ENCODE data around the gene NACC2.

Gene NACC2

DNA sequence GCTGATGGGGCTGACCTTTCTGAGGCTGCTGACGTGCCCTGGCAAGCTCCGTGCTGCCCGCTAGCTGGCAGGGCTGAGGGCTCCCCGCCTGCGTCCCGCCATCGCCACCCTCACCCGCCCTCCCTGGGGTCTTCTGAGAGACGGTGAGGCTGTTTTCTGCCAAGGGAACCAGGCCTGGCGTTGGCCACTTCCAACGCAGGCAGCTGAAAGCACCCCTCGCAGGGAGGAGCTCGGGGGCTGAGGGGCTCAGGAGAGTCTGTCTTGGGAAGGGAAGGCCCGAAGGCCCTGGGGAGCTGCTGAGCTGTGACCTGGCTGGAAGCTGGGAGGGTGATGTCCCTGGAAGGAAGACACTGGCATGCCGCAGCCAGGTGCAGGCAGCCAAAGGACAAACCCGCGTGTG, 33.3 kb upstream of the NACC2 start:
- DNase-seq, result no peak

DNA sequence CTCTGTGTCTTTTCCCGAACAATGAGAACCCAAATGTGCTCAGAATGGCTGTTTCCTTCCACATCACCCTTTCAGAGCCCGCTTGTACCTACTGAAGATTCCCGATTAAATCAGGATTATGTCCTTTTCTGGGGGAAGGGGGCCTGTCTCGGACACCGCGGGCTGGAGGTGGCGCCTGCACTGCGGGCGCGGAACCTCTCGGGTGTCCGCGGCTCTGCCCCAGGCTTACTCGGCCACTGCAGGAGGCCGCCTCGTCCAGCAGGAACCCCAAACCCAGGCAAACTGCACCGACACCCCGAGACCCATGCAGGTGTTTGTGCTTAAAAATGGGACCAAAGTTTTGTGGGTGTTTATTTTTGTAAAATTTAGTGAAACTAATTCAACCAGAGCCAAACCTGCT, 32.2 kb upstream of the NACC2 start:
- no peak for DNase-seq

DNA sequence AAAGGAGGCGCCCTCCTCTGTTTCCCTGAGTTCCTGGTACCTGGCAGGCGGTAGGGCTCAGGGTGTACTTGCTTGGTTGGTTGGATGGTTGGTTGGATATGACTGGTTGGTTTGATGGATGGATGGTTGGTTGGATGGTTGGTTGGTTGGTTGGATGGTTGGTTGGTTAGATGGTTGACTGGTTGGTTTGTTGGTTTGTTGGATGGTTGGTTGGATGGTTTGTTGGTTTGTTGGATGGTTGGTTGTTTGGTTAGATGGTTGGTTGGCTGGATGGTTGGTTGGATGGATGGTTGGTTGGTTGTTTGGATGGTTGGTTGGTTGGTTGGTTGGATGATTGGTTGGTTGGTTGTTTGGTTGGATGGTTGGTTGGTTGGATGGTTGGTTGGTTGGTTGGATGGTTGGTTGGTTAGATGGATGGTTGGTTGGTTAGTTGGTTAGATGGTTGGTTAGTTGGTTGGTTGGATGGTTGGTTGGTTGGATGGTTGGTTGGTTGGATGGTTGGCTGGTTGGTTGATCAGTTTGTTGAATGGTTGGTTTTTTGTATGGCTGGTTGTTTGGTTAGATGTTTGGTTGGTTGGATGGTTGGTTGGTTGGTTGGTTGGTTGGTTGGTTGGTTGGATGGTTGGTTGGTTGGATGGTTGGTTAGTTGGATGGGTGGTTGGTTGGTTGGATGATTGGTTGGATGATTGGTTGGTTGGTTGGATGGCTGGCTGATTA, 30.0 kb upstream of the NACC2 start:
- no peak for DNase-seq

DNA sequence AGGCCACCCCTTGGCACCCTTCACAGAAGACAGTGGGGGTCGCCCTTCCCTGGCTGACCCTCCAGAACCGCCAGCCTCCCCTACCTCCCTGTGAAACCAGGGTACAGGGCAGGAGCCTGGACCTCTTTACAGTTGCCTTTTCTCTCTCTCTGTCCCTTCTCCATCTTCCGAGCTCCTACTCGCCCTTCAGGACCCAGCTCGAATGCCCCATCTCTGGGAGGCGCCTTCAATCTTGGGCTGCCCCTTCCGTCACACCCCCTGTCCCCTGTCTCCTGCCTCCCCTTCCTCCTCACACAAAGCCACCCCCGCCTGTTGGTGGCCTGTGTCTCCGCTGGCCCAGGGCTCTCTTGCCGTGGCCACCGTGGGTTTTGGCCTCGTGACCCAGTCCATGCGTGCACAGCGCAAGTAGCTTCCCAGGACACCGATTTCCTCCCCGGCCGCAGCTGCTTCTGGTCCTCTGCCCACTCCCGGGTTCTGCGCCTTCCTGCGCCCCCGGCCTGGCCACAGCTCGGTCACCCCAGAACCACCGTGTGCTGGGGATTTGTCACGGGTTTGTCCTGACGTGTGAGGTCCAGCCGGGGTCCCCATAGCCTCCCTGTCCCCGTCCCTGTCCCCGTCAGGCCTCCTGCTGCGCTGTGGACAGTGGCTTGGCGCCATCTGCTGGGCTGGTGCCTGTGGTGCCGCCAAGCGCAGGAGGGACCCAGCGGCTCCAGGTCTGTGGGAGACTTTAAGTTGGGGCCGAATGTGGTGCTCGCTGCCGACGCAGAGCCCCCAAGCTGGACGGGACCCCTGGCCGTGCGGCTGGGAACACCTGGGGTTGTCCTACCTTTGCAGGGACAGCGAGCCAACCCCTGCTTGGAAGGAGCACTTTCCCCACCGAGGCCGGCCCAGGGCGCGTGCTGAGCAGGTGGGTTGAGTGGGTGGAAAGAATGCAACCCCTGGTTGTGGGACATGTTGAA, 27.6 kb upstream of the NACC2 start:
- peak; percentile 39 to 78 (median 64) for DNase-seq

DNA sequence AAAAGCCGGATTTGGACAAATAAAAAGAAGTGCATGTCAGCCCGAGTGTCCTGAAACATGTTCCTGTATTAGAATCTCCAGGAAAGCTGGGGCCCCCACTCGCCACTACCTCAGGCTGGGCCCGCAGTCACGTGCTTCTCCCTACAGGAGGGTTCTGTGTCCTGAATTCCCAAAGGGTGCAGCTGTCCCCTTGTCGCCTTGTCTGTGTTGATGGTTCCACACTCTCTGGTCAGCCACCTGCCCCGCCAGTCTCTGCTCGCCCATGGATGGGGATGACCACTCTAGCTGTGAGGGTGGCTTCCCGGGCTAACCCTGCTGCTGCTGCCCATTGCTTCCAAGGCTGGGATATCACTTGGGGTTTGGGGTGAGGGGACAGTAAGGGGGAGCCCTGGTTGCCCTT, 26.7 kb upstream of the NACC2 start:
- no peak for DNase-seq

DNA sequence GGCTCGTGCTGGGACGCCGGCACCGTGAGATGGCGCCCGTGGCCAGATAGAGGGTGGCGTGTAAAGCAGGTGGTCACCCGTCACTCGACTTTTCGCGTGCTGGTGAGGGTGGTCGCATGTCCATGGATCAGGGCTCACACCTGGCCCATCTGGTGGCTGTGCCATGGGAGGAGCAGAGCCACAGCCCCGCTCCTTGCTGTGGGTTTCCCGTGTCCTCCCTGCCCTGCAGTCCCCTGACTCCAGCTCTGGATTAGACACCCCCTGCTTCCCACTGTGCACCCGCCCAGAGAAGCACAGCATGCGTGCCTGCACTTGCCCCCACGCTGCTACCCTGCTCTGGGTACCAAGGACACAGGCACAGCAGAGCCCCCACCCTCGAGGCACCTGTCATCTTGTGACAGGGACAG, 25.4 kb upstream of the NACC2 start:
- DNase-seq, result no peak

DNA sequence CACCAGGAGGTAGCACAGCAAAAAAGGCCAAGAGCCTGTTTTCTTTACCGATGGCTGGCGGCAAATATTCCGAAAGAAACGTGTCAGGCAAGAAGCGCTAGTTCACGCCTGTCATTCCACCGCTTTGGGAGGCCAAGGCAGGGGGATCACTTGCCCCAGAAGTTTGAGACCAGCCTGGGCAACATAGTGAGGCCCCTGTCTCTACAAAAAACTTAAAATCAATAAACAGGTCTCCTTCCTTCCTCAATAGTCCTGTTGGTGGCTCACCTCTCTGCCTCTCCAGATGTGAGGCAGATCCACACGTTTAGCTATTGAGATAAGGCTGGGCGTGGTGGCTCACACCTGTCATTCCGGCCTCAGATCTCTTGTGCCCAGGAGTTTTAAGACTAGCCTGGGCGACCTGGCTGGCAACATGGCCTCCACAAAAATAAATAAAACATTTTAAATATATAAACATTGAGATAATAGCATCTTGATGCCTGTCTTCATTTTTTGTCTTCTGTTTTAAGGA, 24.8 kb upstream of the NACC2 start:
- no peak for DNase-seq

DNA sequence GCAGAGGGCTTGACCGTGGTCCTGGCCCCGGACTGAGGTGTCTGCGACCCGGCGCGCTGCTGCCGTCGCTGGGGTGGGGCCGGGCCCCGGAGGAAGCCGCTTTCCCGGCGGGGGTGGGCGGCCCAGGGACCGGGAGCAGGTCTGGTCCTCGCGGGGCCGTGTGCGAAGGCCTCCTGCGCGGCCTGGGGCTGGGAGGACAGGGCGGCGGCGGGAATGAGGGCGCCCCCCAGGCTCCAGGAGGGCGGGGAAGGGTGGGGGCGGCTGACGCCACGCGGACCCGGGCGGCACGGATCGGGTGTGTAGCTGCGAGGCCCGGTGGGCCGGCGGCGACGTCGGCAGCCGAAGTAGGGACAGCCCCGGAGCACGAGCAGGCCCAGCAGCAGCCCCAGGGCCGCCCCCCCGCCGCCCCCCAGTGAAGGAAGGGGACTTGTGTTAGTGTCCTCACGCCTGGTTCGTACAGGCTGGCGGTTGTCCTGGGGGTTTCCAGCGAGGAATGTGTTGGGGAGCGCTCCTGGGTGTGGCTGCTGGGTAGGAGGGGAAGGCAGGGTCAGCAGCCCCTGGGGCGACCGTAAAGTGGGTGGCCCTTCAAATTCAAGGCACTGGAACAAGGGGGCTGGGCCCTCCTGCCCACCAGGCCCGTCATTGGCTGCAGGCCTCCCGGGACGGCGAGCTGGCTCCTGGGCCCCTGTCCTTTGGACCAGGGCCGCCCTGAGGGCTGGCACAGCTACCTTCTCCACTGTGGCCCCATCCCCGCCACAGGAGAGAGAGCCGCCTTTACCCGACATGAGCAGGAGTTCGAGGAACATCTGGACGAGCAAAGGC, 24.2 kb upstream of the NACC2 start:
- no peak for DNase-seq

DNA sequence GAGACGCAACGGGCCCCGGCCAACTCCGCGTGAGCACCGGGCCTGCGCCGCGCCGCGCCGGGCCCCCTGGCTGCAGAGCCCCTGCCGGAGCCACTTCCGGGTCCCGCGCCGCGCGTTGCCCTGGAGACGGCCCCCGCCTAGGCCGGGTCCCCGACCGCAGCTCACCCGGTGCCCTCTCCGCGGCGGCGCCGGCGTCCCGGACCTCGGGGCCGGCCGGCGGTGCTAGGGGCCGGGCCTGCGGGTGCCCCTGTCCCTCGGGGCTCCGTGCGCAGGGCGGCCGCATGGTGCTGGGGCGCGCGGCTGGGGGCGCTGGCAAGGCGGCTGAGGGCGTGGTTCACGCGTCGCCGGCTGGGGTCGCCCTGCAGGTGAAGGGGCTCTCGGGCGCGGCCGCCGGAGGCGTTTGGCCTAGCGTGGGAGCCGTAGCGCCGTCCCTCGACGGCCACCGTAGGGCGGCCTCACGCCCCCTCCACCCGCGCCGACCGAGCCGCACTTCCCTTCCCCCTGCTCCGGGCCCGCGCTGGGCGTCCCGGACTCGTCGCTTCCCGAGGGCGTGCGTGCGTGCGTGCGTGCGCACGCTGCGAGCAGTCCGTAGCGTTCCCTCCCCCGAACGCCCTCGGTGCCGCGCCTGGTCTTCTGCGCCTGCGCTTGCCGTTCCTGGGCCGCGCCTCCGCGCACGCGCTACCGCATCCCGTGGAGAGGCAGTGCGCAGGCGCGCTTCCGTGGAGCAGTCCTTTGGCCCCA, 23.4 kb upstream of the NACC2 start, which contains the start of gene TMEM250:
Gene TMEM250, minus strand, starts transcription at position 556 of the 741 bp plus-strand sequence. CDS start 1,975 bp downstream, outside the sequence.
- DNase-seq, result peak; percentile 89 to 96 (median 89)

DNA sequence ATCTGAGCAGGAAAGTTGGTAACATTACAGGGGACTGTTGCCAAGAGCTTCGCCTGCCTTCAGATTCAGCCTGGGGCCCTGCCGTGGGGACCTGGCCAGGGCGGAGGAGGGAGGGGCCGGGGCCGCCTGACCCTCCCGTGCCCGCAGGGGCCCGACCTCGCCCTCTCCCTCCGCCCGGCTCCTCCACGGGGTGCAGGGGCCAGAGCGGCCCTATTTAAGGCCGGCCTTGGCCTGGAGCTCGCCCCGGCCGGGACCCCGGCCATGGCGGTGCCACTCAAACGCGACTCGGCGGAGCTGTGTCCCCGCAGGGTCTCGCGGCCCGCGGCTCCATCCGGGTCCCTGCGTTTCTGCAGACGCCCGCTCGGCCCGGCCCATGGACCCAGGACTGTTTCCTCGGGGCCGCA, 22.8 kb upstream of the NACC2 start:
- DNase-seq, result no peak

DNA sequence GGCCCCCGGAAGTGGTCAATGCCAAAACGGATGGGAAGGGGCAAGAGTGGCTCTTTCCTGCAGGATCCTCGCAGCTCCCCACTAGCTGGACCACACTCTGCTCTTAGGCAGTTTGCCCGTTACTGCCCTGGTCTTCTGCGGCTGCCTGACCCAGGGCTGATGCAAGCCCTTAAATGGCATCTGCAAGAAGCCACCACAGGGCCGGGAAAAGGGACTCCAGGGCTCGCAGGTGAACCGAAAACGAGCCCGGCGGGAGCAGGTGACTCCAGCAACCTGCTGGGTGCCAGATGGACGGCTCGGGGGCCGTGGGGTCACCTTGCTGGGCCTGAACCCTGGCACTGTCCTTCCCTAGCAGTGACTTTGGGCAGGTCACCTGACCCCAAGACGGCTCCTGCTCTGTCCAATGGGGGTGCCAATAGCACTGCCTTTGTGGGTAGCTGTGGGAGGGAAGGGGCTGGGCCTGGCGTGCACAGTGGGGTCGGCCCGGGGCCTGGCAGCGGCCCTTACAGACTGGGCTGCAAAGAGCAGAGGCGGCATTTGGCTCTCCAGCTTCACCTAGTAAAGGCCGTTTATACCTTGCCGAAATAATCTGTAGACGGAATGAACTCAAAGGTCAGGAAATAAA, 22.3 kb upstream of the NACC2 start:
- no peak for DNase-seq

DNA sequence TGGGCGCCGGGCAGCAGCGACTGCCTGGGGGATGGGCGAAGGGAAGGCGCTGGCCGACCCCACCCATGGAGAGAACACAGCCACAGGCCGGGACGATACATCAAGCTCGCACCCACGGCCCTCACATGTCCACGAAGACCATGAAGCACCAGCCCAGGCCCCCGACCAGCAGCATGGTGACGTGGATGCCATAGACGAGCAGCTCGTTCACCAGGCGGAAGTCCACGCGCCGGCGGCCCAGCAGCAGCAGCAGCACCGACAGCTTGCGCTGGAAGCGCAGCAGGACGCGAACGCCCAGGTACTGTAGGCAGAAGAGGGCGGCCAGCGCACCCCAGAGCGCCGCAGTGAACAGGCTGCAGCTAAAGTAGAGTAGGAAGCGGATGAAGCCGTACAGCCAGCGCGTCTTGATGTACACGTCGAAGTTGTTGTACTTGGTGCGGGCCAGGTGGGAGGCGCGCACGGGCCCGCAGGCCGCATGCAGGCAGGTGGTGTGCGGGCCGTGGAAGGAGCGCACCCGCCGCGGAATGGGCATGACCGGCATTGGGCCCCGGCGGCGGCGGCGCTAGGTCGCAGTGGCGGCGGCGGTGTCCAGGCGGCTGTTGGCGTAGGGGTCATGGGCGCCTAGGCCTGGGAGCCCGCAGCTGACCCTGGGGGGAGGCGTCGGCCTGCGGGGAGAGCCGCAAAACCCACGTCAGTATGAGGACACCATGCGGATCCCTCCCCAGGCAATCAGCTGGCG, 21.4 kb upstream of the NACC2 start:
- DNase-seq, result no peak

DNA sequence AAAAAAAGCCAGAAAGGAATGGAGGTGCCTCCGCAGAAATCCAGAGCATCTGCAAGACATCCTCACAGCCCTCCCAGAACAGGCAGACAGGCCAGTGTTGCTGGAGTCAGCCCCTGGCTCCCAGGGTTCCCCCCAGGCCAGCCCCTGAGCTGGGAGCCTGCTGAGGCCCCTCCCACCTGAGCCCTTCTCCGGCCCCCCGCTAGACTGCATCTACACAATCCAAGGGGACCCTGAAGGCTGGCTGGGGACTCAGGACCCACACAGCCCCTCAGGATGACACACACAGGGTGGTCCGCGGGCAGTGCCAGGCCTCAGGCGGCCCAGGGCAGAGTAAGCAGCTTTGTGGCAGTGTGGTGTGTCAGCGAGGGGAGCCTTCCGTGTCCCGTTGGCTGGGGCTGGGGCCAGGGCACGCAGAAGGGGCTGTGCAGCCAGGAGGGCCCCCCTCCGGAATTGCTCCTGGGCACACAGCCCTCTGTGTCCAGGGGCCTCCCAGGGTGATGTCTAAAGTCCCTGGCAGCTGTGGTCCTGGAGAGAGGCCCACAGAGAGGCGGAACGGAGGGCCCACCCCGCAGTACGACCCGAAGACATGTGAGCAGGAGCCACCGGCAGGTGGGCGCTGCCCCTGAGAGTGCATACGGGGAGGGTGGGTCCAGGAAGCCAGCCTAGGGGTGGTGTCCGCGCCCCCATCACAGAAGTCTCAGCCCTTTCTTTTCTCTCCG, 20.7 kb upstream of the NACC2 start:
- no peak for DNase-seq

DNA sequence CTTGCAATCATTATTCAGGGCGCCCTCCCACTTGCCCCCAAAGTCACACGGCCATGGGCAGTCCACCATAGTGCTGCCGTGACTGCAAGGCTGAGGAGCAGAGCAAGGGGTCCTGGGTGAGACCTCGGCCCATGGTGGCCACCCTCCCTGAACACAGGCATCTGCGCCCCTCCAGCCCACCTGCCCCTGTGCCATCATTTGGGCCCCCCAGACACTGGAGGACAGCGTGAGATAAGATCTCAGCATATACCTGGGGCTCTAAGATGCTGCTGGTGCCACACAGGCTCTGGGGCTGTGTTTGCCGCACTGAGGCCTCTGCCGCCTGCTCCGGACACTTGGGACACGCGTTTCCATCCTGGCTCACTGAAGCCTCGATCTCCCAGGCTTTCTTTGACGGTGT, 20.1 kb upstream of the NACC2 start:
- no peak for DNase-seq

DNA sequence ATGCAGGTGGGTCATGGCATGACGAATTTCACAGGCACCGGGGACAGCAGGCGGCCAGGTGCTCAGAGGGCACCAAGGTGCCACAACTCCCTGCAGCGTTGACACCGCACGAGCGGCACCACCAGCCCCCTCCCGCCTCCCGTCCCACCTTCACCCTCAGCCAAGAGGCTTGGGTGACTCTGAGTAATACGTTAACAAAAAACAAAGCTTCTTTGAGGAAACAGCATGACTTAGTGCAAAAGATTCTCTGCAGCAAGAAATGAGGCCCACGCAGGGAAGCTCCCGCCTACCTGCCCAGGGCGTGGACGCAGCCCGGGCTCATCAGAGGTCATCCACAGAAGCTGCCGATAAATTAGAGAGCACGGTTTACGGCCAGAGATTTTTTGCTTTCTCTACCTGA, 19.5 kb upstream of the NACC2 start:
- DNase-seq, result no peak

DNA sequence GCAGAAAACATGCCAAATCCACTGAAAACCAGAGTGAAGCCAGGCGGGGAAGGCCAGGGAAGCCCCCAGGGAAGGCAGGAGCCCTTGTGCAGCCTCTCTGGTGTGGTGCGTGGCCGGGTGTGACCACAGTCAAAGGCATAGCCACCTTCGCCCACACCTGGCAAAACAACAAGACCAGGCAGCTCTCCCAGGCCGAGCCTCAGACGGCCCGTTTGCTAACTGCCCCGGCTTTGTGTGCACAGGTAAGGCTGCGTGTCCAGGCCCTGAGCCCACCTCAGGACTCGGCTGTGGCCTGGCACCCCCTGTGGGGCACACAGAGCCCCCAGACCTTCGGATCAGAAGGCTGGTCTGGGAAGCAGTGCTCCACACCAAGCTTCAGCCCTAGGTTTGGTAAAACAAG, 17.5 kb upstream of the NACC2 start:
- no peak for DNase-seq

DNA sequence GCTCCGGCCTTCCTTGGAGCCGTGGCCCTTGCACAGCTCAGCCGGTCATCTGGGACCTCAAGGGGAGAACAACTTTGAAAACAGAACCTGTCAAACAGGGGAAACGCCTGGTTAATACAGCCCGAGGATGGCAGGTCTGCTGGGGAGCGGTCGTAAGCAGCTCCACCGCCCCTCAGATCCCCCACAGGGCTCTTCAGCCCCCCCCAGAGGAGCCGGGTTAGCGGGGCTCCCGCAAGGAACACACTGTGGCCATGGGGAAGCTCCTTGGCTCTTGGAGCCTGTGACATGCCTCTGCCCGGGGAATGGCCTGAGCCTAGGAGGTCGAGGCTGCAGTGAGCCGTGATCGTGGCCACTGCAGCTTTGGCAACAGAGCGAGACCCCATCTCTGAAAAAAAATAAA, 16.8 kb upstream of the NACC2 start:
- no peak for DNase-seq

DNA sequence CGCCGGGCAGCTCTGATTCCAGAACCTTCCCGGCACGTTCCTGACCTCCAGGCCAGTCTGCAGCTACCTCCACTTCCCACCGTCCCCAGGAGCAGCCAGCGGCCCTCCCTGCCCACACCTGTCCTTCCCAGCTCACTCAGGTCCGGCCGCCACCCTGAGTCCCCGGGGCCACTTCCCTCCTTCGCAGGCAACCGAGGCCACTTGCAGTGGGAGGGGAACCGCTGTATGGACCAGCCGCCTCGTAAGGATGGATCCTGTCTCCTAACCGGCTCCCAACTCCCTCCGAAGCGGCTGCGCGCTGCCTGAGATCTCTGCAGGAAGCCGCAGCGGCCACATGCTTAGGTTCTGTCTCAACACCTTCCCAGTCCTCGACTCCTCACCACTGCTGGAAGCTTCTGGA, 16.1 kb upstream of the NACC2 start:
- DNase-seq, result no peak

DNA sequence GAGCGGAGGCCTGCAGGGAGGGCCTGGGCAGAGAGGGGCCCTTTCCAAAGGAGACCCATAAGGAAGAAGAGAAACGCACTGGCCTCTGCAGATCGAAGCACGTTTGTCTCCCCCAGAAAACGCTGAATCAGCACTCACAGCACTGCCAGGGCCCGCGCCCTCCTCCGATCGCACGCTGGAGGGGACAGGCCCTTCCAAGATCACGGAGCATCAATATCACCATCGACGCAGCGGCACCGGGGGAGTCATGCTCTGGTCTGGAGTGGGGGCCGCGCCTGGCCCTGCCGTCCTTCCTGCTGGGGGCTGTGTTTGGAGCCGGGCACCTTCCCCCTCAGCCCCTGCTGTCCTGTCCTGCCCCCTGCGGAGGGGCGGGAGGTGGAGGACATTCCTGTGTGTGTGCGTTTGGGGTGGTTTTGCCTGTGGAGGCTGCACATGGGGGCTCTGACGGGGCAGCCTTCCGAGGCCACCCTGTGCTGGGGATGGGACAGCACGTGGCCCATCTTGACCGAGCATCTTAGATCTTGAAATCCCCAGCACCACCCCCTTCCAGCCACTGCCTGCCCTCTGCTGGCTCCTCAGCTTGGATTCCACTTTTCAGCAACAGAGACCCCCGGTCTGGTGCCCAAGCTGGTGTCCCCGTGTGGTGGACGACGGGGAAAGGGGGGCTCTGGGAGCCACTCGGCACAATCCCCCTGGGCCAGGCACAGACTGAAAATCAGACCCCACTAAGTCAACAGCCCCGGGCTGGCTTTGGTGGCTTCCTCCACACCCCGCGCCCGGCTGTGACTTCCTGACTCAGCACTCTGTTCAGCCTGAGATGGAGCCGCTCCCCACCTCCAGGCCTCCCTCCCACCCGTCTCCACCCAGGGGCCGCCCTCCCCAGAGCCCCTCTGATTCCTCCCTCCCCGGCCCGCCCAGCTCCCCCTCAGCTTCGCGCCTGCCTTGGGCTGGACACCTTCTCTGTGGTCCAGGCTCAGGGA, 15.3 kb upstream of the NACC2 start:
- peak in 1 of 4 experiments; percentile 42 for DNase-seq

All from activated naive CD4-positive, alpha-beta T cell (primary cell).